Central memory CD4-positive, alpha-beta T cell (primary cell): ENCODE results near the gene SPP2.

Experiments
- DNase-seq: peaks from one replicate; pipeline ENCODE4 v3.0.0; 2022

Gene SPP2

GRCh38 chr2:234038076-234038802, 12.3 kb upstream of the SPP2 start:
- no peak for DNase-seq

GRCh38 chr2:234044157-234044556, 6.3 kb upstream of the SPP2 start:
- no peak for DNase-seq

DNA sequence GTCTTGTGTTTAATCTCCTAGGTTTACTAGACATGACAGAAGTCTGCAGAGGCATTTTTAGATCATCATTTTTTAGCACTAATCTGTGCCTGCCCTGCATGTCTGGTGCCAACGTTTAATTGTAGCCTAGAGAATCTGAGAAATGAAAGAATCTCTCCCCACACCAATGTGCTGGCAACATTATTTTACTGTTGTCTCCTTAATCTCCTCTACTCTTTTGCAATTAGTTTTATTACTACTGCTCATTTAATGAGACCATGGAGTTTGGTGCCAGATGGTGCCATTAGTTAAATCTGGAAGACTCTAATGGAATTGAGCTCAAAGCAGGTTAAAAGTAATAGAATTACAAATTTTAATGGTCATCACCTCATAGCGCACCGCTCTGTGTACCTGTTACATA, 4.0 kb upstream of the SPP2 start:
- DNase-seq = no peak

- no peak for DNase-seq
Measured at GRCh38 chr2:234047361-234047760, 3.1 kb upstream of the SPP2 start.

- DNase-seq = no peak
Measured at GRCh38 chr2:234048049-234048448, 2.5 kb upstream of the SPP2 start.

DNA sequence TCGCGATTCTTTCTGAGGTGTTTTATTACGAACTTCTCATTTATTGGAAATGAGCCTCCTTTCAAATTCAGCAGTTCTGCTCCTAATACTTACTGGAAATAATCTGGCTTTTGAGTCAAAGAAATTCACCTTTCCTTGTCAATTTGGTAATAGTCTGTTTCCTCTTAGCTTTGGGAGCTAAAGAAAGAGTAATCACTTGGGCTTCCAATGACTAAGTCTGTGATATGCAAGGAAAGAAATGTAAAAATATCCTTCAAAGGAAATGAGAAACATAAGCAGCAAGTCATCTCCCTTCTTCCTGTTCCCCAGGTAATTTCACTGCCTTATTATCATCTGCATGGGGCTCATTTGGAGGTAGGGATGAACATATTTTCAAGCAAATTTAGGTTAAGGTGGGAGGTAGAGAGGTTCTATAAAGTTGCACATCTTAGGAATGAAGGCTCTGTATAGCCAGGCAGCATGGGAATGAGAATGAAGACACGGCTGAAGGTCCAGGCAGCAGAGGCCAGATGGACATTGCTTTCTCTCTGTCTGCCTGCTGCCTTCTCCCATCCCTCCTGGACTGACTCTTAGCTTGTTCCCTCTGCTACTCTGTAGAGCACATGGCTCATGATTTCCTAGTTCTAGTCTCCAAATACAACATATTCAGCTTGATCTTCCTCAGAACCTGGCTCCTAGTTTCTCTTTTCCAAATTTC, 1.0 kb downstream of the SPP2 start:
- DNase-seq = no peak

GRCh38 chr2:234058881-234059280, 8.4 kb downstream of the SPP2 start:
- no peak for DNase-seq

- DNase-seq = no peak
Measured at GRCh38 chr2:234060236-234060635, 9.7 kb downstream of the SPP2 start.

DNA sequence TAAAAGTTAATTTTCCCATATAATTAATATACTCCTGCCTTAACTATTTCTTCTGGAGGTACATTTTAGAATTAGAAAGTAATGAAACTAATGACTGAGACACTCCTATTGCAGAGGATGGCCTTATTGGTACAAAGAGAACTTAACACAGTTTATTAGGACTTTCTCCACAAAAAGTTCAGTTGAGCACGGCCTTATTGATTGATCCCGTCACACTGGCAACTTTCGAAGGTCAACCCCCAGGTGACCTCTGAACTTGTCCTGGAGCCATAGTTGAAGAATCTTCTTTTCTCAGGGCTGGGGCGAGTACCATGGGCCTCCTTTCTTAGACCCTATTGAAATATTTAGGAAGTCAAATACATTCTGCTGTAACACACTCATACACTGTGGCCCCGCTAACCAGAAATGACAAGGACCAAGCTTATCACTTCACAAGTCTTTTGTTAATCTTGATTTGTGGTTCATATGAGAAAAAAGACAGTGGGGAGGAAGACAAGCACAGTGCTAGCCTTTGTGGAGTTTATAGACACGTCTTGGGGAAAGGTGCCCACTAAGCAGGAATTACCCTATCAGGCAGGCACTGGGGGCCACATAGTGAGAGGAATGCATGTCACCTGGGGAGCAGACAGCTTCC, 11.2 kb downstream of the SPP2 start:
- DNase-seq = no peak

DNA sequence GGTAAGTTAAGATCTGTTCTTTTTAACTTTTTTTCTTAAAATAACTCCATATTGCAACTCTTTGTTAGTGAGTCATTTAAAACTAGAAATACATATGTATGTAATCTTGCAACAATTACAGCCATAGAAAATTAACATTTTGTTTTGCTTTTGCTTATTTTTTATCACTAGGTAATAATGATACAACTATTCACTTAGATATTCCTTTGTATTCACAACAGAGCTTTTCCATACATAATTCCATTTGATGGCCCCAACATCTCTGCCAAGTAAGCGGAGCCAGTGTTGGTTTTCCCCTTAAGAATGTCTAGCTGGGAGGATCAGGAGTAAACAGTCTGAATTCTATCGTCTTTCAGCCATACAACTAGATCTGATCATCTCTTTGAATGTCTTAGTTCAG, 16.1 kb downstream of the SPP2 start:
- DNase-seq = no peak

- DNase-seq = no peak
Measured at GRCh38 chr2:234071664-234072063, 21.2 kb downstream of the SPP2 start.

DNA sequence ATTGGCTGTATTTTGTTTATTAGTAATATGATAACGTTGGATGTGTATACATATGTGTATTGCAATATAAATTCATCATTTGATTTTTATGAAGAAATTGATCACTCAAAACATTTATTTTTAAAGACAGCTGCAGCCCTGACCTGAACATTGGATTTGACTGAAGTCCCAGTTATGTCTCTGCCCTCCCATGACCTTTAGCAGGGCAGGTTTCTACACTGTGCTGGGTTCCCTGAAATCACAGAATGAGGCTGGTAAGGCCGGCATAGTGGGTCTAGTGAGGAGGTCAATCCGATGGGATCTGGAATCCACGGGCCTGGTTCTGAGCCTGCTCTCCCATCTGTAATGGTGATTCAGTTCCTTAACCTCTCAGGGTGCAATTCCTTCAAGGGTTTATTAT, 22.0 kb downstream of the SPP2 start:
- DNase-seq = no peak

DNA sequence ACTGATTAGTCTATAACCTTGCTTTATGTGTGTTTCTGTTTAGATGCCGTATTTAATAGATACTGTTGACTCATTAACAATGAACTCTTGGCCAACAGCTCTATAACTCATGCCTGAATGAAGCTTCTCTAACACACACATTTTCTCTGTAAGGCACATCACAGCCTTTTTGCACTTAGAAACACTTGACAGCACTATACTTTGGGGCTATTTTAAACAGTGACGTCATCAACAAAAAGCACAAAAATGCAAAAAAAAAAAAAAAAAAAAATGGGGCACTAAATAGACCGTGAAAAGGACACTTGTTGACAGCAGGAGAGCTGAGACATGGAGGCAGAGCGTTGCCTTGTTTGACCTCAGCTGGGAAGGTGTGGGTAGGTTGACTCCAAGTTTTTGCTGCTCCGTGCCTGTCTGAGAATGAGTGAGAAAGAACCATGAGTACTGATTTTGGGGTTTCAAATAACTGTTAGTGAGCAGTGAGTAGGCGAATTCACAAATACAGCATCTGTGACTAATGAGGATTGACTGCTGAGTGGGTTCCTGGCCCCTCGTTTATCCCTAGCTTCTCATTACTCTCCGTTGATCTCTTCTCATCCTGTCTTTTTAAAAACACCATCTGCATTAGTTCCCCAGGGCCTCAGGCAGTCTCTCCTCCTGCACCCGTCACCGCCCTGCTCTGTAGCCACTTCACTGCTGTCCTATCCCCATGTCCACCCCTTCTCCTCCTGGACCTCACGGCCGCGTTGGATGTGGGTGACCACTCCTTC, 24.4 kb downstream of the SPP2 start:
- no peak for DNase-seq

DNA sequence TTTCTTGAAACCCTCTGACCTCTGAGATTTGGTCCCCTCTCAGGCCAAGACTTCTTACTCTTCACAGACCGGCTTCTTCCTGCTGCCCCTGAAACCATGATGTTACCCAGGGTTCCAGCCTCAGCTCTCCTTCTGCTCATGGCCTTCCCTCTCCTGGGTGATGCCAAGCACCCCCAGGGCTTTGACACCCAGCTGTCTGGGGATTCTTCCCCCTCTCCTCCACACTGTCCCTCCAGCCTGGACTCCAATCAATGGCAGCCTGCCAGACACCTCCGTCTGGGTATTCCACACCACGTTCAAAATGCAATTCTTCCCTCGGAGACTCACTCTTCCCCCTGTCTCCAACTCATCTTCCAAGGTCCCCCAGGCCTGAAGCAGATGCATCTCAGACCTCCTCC, 25.0 kb downstream of the SPP2 start:
- DNase-seq = no peak

GRCh38 chr2:234075947-234076346, 25.4 kb downstream of the SPP2 start:
- DNase-seq = no peak

- no peak for DNase-seq
Measured at GRCh38 chr2:234076451-234076850, 25.9 kb downstream of the SPP2 start.

DNA sequence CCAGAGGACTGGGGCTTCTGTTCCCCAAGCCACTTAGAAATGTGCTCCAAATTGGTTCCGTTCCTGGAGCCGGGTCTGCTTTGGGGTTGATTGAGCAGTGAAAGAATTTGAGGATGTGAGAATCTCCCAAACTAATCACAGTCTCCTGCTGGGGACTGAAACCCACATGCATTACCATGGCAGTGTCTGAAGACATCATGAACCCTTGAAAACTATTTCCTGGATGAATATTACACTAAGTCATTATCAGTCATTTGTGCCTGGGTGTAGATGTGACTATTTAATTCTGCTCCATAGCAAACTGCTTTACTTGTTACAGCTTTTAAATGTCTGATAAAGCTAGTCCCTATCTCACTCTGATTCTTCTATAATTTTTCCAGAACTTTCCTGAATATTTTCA, 27.6 kb downstream of the SPP2 start:
- no peak for DNase-seq

- DNase-seq = no peak
Measured at GRCh38 chr2:234081970-234082822, 31.7 kb downstream of the SPP2 start.

DNA sequence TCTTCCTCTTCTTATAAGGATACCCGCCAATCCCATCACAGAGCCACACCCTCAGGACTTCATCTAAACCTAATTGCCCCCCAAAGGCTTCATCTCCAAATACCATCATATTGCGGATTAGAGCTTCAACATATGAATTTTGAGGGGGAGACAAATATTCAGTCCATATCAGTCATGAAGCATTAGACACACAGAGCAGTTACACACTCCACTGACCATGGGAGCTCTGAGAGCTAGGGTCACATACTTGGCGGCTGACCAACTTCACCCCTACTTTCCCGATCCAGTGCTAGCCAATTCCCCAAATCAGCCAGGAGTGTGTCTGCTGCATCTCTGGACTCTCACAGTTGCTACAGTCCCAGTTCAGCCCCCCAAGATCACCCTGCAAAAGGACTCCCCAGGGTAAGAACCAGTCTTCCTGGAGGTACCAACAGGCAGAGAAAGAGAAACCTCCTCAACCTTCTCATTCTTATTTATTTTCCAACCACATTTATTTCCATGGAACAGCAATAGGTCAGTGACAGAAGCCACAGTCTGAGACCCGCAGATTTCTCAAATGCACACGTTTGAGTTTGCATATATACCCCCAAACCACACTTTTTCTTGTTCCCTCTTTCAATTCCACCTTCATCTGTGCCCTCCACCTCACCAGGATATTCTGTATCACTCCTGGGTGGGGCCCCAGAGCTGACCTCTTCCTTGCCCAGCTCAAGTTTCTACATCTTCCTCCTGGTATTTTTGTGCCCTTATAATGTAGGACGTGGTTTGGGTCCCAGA, 33.3 kb downstream of the SPP2 start:
- no peak for DNase-seq

- DNase-seq = no peak
Measured at GRCh38 chr2:234091432-234091879, 41.0 kb downstream of the SPP2 start.

GRCh38 chr2:234091883-234092282, 41.4 kb downstream of the SPP2 start:
- DNase-seq = no peak

DNA sequence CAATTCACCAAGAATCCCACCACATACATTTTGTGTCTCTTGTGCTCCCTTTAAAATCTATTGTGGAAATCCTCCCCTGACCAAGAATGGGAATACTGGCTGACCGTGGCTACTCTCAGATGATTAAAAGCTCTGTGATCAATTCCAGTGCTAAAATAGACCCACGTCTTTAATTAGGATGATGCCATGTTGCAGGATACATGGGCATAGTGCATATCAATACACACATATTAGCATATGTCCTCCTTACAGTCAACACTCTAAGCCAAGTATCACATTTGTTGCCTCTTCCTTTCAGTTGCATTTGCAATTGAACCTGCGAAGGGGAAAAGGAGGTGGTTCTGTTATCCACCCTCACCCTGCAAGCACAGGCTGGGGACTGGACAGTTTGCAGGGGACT, 41.8 kb downstream of the SPP2 start:
- DNase-seq = no peak
